Subcutaneous preadipocyte (primary cell): Measurements from ENCODE around the gene CCDC190. TPM values are rescaled to one million over a fixed set of nuclear protein-coding genes. Genes with fewer than 3 reads are reported as not detected.

ENCODE experiments used
- total RNA-seq: library from RNA; depleted of rRNA; stranded (reverse); fragments of >200 nt; gene quantifications from 2 replicates; pipeline ENCODE4 v1.2.3, GENCODE V29; 2012

Gene CCDC190, protein sequence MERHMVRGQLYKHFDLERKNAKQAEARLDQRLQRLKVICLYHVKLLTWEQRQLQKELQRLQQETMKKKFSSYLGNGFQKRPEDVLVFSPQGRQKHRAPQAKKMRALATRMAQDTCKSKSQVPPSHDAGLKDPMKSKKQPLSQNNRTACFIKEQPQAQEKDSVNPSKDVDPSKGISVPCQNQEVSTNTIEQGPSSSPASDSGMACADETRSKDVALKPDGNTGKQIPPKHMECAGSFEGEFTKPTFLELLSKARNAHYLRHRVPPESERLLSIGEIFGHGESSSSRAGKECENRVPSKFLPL
- not detected in 2 replicates for total RNA-seq

DNA sequence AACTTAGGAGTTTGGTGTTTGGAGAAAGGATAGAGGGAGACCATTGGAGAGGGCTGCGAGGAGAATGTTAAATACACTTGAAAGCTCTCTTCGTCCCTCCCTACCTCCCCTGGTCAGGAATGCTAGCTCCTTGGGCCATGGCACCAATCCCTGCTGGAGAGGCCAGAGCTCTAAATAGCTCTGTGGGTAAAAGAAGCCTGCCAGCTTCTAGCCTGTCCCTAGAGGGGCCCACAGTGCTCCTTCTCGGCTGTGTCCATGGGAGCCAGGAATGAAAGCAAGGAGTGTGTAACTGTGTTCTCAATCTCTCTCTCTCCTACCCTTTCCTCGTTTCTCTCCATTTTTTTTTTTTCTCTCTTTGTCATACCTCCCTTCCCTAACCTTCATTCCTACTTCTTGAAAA is at the start of gene CCDC190:
Gene CCDC190 (minus strand): TSS at position 75 of the 400 bp plus-strand sequence. CDS start 1,529 bp downstream, outside the sequence.

Other genes starting within 250 kb of the CCDC190 start
- gene DDR2, start 228.7 kb downstream of the CCDC190 start, total RNA-seq: 181 and 196 TPM in 2 replicates
- 32.0 and 44.4 TPM in 2 replicates for gene HSD17B7, start 70.5 kb downstream of the CCDC190 start, total RNA-seq
- gene RGS4, start 208.2 kb upstream of the CCDC190 start, total RNA-seq: 18.0 and 25.8 TPM in 2 replicates